ELF-1 (cell line): ENCODE data around the gene TRIM63.

Experiments
- DNase-seq: peaks from one replicate; pipeline ENCODE4 v3.0.0-alpha.2; 2016; ENCODE audit warnings: low read depth, low spot score

The TRIM63 gene

DNA sequence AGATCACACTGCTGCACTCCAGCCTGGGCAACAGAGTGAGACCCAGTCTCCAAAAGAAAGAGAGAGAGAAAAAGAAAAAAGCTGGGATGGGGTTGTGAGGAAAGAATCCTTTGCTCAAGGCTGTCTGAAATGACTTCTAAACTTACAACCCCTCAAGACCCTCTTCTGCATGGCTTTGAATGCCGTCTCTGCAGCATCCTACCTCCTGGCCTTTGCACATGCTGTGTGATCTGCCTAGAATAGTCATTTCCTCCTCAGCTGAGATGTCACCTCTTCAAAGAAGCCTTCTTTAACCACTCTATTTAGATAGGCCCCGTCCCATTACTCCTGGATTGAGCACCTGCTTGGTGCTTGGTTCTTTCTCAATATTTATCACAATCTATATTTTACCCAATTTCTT is 17.4 kb upstream of the TRIM63 start:
- no peak for DNase-seq

DNA sequence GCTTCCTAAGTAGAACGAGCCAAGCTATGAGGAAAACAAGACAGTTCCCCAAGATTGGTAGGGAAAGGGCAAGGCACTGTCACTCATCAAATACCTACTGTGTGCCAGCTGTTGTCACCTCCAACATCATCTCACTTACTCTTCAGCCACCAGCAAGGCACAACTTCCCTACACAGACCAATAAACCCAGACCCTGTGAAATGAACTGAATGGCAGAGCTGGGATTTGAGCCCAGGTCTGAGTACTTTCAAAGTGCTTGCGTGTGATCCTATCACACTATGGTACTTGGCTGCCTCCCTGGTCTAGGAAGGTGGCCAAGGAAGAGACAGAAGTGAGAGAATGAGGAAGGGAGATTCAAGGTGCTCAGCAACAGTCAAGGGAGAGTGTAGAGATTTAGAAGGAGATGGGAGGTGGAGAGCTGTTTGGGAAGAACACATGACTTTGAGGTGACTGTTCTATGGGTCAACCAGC is 16.7 kb upstream of the TRIM63 start:
- DNase-seq = no peak

DNA sequence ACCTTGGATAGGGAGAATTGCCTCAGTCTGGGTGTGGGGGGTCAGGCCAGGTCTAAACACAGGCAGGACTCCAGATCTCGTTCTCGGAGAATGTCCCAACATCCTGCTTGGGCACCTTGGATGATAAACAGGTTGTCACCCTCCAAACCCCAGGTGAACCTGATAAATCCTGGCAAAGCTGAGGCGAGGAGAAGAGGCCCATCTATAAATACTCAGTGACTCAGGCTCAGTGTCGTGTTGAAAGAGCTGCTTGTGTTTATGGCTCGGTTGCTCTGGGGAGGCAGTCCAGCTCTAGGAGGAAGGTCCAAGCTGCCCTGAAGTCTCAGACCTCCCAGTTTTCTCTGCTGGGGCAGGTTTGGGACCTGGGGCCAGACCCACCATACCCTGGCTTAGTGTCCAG is 15.8 kb upstream of the TRIM63 start:
- no peak for DNase-seq

GRCh38 chr1:26082020-26082350 is 14.6 kb upstream of the TRIM63 start:
- DNase-seq = no peak

GRCh38 chr1:26081267-26082019 is 14.0 kb upstream of the TRIM63 start:
- DNase-seq = no peak

DNA sequence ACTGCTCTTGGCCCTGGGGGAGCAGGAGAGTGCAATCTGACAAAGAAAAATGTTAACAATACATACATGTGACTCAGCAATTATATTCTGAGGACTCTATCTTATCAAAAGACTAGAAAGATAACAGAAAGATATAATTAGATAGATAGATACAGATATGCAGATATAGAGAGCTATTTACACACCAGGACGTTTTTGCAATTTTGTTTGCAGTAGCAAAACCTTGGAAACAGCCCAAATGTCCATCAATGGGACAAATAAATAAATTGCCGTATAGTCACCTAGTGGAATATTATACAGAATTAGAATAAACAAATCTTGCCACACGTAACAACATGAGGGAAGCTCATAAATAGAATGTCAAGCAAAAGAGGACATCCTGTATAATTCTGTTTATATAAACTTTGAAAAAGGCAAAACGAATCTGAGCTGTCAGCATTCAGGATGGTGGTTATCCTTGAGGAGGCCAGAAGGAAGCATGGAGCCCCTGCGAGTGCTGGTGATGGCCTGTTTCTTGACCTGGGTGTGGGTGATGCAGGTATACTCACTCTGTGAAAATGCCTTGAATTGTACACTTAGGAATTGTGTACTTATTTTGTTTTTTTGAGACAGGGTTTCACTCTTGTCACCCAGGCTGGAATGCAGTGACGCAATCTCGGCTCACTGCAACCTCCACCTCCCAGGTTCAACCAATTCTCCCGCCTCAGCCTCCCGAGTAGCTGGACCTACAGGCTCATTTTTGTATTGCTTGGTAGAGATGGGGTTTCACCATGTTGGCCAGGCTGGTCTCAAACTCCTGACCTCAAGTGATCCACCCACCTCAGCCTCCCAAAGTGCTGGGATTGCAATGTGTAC is 12.8 kb upstream of the TRIM63 start:
- no peak for DNase-seq

DNA sequence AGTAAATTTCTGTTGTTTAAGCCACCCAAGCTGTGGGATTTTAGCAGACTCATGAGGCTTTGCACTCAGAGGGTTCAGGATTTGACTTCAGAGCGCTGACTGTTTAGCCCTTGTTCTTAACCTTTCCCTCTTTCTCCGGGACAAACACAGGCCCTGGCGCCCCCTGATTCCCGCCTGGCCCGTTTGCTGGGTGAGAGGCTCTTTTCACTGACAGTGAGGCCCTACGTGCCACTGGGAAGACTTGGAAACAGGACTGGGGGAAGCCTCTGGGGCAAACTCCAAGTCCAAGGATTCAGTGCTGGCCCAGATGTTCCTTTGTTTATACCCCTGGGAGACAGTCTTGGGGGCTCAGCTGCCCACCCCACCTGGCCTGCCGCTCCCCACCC is 11.7 kb upstream of the TRIM63 start:
- DNase-seq = no peak

DNA sequence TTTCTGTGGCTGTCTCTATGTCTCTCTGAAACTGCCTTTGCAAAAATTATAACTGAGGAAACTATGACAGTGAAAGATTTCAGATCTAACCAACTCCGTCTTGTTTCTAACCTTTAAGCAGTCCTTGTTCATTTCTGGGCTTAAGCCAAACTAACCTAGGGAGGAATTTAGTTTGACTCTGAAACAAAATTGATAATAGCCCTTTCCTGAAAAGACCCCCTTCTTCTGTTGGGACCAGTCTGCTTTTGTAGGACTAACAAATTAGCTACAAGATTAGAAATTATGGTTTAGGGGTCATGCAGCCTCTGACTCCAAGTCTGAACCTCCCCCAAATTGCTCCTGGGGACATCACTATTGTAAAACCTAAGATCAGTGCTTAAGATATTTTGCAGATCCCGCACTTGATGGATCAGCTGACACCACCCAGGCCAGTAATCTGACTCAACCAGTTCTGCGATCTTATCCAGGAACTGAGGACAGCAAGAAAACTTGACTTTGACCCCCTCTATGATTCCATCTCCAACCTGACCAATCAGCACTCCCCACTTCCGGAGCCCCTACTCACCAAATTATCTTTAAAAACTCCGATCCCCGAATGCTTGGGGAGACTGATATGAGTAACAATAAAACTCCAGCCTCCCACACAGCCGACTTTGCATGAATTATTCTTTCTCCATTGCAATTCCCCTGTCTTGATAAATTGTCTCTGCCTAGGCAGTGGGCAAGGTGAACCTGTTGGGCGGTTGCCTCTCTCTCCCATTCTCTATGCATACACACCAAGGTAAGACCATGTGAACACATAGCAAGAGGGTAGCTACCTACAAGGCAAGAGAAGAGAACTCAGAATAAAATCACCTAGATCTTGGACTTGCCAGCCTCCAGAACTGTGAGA is 11.1 kb upstream of the TRIM63 start:
- no peak for DNase-seq

GRCh38 chr1:26077524-26077923 is 10.1 kb upstream of the TRIM63 start:
- DNase-seq = no peak

GRCh38 chr1:26075421-26076144 is 8.2 kb upstream of the TRIM63 start:
- no peak for DNase-seq

DNA sequence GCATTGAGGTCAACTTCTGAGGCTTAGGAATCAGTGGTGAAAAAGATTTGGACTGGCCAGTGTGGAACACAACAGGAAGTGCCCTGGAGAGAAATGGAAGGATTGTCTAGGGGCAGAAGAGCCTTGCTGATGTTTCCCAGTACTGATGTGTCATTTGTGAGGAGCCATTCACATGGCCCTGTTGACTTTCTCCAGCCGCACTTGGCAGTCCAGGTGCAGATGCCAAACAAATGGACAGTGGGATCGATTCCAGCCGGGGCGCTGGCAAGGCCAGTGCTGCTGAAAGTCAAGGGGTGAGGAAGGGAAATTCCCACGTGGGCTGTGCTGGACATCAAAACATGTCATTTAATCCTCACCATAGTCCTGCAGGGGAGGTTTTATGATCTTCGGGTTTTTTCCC is 4.9 kb upstream of the TRIM63 start:
- no peak for DNase-seq

- no peak for DNase-seq
These were observed 3.5 kb upstream of the TRIM63 start for GRCh38 chr1:26070963-26071342.

DNA sequence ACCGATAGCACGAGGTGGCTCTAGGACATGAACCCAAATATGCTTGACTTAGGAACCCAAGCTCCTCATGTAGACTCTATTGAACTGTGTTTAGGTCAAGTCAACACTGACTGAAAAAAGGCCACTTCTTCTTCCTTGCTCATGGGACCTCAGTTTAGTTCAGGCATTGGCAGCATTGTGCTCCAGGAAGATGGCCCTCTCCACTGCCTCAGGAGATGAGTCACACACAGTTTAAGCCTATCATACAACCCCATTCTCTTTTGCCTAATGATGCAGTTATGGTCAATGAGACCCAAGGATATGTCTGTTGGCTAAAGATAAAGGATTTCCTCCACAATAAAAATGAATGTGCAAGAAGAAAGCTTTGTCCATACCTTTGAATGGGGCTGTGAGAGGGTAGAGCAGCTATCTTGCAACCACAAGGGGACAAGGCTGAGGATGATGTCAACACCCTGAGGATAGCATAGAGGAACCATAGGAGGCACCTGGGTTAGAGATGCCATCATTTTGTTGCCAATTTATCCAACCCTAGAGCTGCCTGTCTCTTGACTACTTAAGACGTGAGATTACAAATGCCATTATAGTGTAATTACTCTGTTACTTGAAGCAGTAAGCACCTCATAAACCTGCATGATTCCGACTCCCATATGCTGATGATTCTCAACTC is 3.0 kb upstream of the TRIM63 start:
- no peak for DNase-seq

DNA sequence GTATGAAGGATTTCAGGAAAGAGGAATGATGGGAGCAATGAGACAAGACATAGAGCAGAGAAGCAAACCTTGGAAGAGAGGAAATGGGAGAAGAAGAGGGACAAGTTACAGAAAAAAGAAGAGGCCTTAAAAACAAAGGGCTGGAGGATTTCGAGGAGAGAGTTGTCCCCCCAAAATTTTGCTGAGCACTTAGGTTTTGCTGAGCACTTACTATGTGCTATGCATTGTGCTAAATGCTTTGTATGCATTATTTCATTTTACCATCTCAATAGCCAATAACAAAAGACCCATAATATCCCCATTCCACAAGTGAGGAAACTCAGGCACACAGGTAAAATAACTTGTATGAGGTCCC is 2.5 kb upstream of the TRIM63 start:
- DNase-seq = no peak

- peak; percentile 68 for DNase-seq
These were observed 573 bp downstream of the TRIM63 start for GRCh38 chr1:26066857-26067256.

GRCh38 chr1:26066160-26066559 is 1.3 kb downstream of the TRIM63 start:
- peak; percentile 34 for DNase-seq

- no peak for DNase-seq
These were observed 2.9 kb downstream of the TRIM63 start for GRCh38 chr1:26064553-26064952.

- DNase-seq = no peak
These were observed 6.4 kb downstream of the TRIM63 start for GRCh38 chr1:26060832-26061574.

DNA sequence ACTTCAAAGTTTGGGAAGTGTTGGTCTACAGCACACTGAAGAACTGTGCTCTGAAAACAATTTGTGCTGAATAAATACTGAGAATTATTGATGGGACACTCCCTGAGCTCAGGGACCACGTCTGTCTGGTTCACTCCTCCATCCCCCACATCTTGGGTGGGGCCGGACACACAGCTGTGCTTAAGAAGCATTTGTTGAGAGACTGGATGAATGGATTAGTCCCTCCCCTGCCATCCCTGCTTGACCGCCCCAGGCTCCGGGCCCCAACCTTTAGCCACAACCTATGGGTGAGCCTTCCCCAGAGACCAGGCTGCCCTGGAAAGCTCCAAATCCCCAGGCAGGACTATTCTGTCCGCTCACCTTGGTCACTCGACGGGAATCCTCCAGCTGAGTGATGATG is 7.5 kb downstream of the TRIM63 start:
- DNase-seq = no peak

DNA sequence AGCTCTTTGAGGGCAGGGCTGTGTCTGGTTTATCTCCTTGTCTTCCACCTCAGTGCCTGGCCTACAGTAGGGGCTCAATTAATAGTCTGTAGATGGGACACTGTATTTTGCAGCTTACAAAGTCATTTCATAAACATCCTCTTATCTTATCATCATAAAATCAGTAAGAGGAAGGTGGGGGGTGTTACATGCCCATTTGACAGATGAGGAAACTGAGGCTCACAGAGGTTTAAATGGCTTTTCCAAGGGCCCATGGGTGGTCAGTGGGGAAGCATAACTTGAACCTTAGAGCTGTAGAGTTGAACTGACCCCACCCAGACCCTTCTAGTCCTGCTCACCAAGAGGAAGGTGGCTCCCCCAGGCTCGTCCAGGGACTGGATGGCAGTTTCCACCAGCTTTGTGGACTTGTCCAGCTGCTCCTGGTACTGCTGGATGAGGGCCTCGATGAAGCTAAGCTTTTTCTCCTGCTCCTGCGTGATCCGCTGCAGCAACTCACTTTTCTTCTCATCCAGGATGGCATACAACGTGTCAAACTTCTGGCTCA is 9.3 kb downstream of the TRIM63 start:
- DNase-seq = no peak
